GM19468 (cell line): ENCODE results near the gene ZNF799.
"Not testable (repeated sequence)": the region's sequence is repeated elsewhere in the genome, so short reads cannot be mapped to it uniquely, and the experiment has no call there.

Experiments
- ATAC-seq: cut with Tn5 transposase; IDR thresholded peaks from one replicate; pipeline ENCODE4 v1.9.1; 2021; ENCODE audit warnings: mild to moderate bottlenecking, moderate library complexity, moderate number of reproducible peaks; ENCODE audit not compliant: unreplicated experiment; ENCODE audit errors: extremely low read depth

The ZNF799 gene

GRCh38 chr19:12400633-12401502 lies at the start of gene ZNF799:
Gene ZNF799 (minus strand): TSS chr19:12401271. CDS start chr19:12401070, 201 bp downstream.
- ATAC-seq = no peak

- ATAC-seq = no peak
These were observed 49.8 kb upstream of the ZNF799 start for GRCh38 chr19:12450844-12451243.

GRCh38 chr19:12448808-12449207 lies 47.7 kb upstream of the ZNF799 start:
- no peak for ATAC-seq

GRCh38 chr19:12440541-12441316 lies 39.7 kb upstream of the ZNF799 start, which contains the start of gene ZNF443:
Gene ZNF443 (minus strand): TSS chr19:12441021. CDS start chr19:12440914, 107 bp downstream.
- peak; percentile 42 for ATAC-seq

GRCh38 chr19:12439686-12440540 lies 38.8 kb upstream of the ZNF799 start:
- not testable (repeated sequence) for ATAC-seq

GRCh38 chr19:12430726-12431299 lies 29.7 kb upstream of the ZNF799 start:
- not testable (repeated sequence) for ATAC-seq

- no peak for ATAC-seq
These were observed 24.8 kb upstream of the ZNF799 start for GRCh38 chr19:12425888-12426274.

- no peak for ATAC-seq
These were observed 24.3 kb upstream of the ZNF799 start for GRCh38 chr19:12425236-12425887.

- ATAC-seq = not testable (repeated sequence)
These were observed 16.2 kb upstream of the ZNF799 start for GRCh38 chr19:12417273-12417672.

- no peak for ATAC-seq
These were observed 10.8 kb upstream of the ZNF799 start for GRCh38 chr19:12411893-12412292.

GRCh38 chr19:12399901-12400632 lies 1.0 kb downstream of the ZNF799 start:
- peak; percentile 14 for ATAC-seq

GRCh38 chr19:12391148-12391547 lies 9.9 kb downstream of the ZNF799 start:
- not testable (repeated sequence) for ATAC-seq

GRCh38 chr19:12386365-12386764 lies 14.7 kb downstream of the ZNF799 start:
- not testable (repeated sequence) for ATAC-seq

GRCh38 chr19:12380444-12380737 lies 20.7 kb downstream of the ZNF799 start:
- no peak for ATAC-seq

GRCh38 chr19:12379732-12380443 lies 21.2 kb downstream of the ZNF799 start:
- no peak for ATAC-seq

GRCh38 chr19:12374026-12374425 lies 27.0 kb downstream of the ZNF799 start:
- no peak for ATAC-seq

- ATAC-seq = no peak
These were observed 35.6 kb downstream of the ZNF799 start, which contains the start of gene ZNF442 for GRCh38 chr19:12365236-12366162. Gene ZNF442 (minus strand): TSS chr19:12365683. CDS start chr19:12363631, 2,052 bp downstream.
